Sigmoid colon (tissue), 4 donors: ENCODE measurements around the gene MOK.

Experiments
- CTCF ChIP-seq, 4 experiments: fragments of 450-650 bp in 3 of 4; fragments of 200-600 bp in 1 of 4; IDR thresholded peaks; one replicate each; pipeline ENCODE4 v1.5.1; 2016 to 2019; ENCODE audit warnings: antibody characterized with exemption in 4 of 4, mild to moderate bottlenecking in 3 of 4, moderate library complexity in 2 of 4
- EP300 ChIP-seq, 4 donors: sonication (generic); formaldehyde crosslinking; IDR thresholded peaks; one replicate each; pipeline ENCODE4 v1.6.1; 2017; ENCODE audit warnings: antibody characterized with exemption in 4 of 4
- POLR2A ChIP-seq, 2 donors: fragments of 450-650 bp; IDR thresholded peaks; one replicate each; pipeline ENCODE4 v1.6.1; 2016; ENCODE audit warnings: antibody characterized with exemption in 2 of 2, mild to moderate bottlenecking in 2 of 2, moderate library complexity in 2 of 2
- POLR2AphosphoS5 ChIP-seq, 4 donors: sonication (generic); formaldehyde crosslinking; IDR thresholded peaks; one replicate each; pipeline ENCODE4 v1.6.1; 2017; ENCODE audit warnings: antibody characterized with exemption in 4 of 4

GRCh38 chr14:102319351-102320032, 14.5 kb upstream of the MOK start, which contains the start of gene ZNF839:
- no peak for TF ChIP-seq CTCF (IDR thresholded peaks at IDR 0.05)
- peak; percentile 59 to 81 (median 72) for TF ChIP-seq POLR2AphosphoS5 (IDR thresholded peaks at IDR 0.05)
- no peak for TF ChIP-seq POLR2A (IDR thresholded peaks at IDR 0.05)
- peak in 1 of 4 donors; percentile 34 for TF ChIP-seq EP300 (IDR thresholded peaks at IDR 0.05)
